ENCODE data around the gene MEOX1.

Gene MEOX1

DNA sequence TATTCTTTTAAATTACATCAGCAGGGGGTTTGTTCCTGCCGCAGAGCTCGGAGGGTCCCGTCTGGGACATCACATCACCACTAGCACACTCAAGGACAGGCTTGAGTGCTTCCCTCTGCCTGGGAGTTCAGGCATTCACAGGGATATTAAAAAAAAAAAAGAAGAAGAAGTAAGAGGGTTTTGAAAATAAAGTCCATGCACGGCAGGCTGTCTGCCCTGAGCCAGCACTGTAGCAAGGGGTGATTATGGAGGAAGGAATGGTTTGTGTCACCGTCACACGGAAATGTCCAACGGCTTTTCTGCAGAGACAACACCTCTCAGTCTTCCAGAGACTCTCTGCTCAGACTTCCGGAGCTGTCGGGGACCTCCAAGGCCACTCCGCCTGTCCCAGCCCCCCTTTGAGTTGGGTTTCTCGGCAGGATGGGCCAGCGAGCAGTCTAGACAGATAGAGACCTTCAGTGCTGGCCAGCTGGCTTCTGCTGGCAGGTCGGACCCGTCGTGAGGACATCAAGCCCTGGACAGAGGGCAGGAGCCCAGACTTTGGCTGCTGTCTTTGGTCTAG is 33.6 kb downstream of the MEOX1 start:
- DNase-seq (ENCODE audit: low read depth, low spot score), result no peak
- H3K4me3 ChIP-seq (ENCODE audit: low read length), result no peak overlapping the region

DNA sequence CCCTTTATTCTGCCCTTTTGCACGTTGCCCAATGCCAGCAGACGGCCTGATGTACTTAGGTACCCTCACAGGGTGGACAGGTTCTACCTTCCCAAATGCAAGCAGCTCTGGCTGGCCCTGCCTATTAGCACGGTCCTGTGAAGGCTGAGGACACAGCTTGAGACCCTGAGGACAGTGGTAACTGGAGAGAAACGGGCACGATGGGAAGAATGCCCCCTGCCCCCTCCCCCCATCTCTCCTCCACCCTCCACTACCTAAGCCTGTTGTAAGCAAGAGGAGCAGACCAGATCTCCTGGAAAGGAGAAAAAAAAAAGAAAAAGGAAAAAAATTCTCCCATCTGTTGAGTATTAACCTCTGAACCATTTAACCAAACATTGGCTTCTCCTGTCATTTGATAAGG is 34.1 kb downstream of the MEOX1 start:
- no peak overlapping the region for H3K4me3 ChIP-seq (ENCODE audit: low read length)
- no peak for DNase-seq (ENCODE audit: low read depth, low spot score)

DNA sequence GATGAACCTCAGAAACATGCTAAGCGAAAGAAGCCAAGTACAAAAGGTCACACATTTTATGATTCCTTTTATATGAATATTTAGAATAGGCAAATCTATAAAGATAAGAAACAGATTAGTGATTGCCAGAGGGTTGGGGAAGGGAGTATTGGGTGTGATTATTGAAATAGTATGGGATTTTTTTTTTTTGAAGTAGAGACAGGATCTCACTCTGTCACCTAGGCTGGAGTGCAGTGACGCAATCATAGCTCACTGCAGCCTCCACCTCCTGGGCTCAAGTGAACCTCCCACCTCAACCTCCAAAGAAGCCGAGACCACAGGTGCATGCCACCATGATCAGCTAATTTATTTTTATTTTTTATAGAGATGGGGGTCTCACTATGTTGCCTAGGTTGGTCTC is 35.7 kb downstream of the MEOX1 start:
- DNase-seq (ENCODE audit: low read depth, low spot score), result no peak
- H3K4me3 ChIP-seq (ENCODE audit: low read length), result no peak overlapping the region

DNA sequence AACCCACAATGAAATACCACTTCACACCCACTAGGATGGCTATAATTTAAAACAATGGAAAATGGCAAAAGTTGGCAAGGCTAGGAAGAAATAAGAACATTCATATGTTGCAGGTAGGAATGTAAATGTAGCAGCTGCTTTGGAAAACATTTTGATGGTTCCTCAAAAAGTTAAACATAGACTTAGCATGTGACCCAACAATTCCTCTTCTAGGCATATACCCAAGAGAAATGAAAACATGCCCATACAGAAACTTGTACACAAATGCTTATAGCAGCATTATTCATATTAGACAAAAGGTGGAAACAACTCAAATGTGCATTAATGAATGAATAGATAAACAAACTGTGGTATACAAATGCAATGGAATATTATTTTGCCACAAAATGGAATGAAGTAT is 36.1 kb downstream of the MEOX1 start:
- H3K4me3 ChIP-seq (ENCODE audit: low read length), result no peak overlapping the region
- no peak for DNase-seq (ENCODE audit: low read depth, low spot score)

DNA sequence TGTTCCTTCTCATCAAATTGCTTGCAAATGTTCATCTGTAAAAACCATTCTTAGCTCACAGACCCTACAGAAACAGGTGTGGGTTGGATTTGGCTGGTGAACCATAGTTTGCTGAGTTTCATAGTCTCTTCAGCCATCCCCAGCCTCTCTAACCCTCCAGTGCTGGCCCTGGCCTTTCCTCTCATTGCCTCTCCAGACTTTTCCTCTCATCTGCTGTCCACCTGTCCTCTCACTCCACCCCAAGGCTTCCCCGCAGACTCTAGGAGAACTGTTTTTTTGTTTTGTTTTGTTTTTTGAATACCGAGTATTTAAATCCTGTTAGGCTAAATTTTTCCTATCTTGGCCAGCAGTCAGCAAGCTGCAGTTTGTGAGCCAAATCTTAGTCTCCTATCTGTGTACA is 41.1 kb downstream of the MEOX1 start:
- no peak overlapping the region for H3K4me3 ChIP-seq (ENCODE audit: low read length)
- no peak for DNase-seq (ENCODE audit: low read depth, low spot score)

DNA sequence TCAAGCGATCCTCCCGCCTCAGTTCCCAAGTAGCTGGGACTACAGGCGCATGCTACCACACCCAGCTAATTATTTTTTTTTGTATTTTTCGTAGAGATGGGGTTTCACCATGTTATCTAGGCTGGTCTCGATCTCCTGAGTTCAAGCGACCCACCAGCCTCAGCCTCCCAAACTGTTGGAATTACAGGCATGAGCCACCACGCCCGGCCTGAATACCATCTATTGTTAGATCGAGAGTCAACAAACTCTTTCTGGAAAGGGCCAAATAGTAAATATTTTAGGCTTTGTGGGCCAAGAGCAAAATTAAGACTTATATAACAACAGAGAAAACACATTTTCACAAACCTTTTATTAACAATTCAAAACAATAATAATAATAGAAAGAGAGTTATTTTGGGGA is 41.6 kb downstream of the MEOX1 start:
- DNase-seq (ENCODE audit: low read depth, low spot score), result no peak
- no peak overlapping the region for H3K4me3 ChIP-seq (ENCODE audit: low read length)

DNA sequence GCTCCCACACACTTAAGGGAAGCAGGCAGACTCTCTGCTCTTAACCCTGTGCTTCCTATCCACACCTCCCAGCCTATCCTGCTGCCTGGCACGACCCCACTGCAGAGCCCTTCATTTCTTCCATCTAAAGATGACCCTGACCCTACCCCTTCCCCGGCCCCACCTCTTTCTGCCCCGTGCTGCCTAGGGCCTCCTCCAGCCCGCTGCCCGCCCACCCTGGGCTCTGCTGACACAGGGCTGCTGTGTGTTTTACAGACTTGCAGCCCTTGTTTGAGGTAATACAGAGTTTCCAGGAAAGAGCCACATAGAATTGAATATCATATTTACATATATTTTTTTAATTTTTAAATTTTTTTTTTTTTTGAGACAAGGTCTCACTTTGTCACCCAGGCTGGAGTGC is 42.0 kb downstream of the MEOX1 start:
- no peak overlapping the region for H3K4me3 ChIP-seq (ENCODE audit: low read length)
- DNase-seq (ENCODE audit: low read depth, low spot score), result no peak

DNA sequence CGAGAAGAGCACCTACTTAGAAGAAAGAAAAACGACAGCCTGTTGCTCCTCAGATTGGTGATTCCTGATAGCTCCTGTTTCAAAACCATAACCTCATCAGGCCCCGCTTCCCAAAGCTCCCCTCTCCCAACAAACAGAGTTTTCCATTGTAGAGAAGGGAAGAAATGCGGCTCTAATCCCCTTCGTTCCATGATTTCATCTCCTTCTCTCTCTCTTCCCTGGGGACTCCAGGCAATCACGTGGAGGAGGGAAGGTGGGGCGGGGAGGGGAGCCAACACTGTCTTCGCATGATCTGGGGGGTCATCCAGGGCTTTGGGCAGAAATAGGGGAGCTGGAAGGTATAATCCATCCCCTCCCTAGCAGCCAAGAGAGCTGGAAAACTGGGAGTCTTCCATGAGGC is 43.4 kb downstream of the MEOX1 start:
- no peak overlapping the region for H3K4me3 ChIP-seq (ENCODE audit: low read length)
- no peak for DNase-seq (ENCODE audit: low read depth, low spot score)

DNA sequence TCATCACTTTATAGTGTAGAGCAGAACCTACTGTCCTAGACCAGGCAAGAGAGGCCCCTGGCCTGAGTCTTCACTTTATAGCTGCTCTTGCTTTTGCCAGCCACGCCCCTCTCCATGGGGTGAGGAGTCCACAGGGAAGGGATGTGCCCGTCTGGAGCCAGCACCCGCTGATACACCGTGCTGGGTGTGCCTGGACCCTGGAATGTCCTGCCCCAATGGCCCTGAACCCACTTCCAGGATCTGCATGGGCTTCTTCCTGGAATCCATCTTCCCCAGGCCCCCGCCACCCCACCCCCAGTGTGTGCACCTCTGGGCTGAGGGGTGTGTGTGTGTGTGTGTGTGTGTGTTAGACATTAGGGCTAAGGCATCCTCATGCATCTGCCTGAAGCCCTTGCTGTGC is 44.9 kb downstream of the MEOX1 start:
- H3K4me3 ChIP-seq (ENCODE audit: low read length), result no peak overlapping the region
- DNase-seq (ENCODE audit: low read depth, low spot score), result no peak

DNA sequence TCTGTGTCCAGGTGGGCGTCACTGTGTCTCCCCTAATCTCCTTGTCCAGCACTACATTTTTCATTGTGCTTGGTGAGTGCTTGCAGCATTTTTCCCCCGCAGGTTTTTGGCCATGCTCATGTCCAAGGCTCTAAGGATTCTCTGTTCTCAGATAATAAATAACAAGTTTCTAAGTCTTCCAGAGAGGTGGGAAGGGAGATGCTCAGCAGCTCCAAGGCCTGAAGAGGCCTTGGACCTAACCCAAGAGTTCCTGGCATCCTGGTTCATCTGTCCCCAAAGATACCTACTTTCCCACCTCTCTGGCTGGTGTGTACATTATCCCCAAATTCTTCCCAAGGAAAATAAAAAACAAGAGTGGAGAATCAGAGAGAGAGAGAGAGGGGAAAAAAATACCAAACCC is 45.3 kb downstream of the MEOX1 start:
- H3K4me3 ChIP-seq (ENCODE audit: low read length), result no peak overlapping the region
- DNase-seq (ENCODE audit: low read depth, low spot score), result no peak

DNA sequence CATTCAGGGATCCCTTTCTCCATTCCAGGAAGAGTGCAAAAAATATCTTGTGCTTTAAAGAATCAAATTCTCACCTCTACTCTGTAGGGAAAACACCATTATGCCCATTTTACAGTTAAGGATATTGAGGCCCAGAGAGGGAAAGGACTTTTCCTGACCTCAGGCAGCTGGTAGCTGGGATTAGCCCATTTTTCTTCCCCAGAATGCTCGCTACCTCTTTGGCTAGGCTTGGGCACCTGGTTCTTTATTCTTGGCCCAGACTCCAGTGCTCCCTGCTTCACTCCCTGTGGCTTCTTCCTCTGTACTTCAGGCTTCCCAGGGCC is 45.7 kb downstream of the MEOX1 start:
- no peak for DNase-seq (ENCODE audit: low read depth, low spot score)
- no peak overlapping the region for H3K4me3 ChIP-seq (ENCODE audit: low read length)

DNA sequence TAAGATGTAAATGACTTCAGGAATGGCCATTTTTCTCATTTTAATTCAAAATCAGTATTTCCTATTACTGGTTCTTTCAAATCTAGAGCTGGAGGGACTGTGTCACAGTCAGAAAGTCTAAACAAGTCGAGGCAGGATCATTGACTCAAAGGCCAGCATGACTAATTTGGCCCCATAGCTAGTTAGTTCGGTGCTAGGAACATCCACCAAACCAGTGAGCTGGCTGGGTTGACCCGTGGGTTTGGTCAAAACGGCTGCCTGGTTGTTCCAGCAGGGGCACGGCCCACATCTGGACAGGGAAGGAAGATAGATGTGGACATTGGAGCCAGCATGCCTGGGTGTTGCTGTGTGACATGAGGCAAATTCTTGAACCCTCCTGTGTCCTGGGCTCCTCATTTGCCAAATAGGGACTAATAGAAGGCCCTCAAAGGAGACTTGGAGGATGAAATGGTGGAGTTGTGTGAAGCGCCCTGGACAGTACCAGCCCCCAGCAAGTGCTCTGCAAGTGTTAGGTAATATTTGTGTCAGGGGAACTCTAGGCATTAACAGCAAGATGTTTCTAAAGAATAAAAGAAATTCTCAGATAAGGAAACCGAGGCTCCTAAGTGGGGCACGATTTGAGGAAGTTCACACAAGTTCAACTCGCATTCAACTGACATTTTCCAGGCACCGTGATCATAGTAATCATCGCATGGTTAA is 46.2 kb downstream of the MEOX1 start:
- no peak for DNase-seq (ENCODE audit: low read depth, low spot score)
- no peak overlapping the region for H3K4me3 ChIP-seq (ENCODE audit: low read length)

DNA sequence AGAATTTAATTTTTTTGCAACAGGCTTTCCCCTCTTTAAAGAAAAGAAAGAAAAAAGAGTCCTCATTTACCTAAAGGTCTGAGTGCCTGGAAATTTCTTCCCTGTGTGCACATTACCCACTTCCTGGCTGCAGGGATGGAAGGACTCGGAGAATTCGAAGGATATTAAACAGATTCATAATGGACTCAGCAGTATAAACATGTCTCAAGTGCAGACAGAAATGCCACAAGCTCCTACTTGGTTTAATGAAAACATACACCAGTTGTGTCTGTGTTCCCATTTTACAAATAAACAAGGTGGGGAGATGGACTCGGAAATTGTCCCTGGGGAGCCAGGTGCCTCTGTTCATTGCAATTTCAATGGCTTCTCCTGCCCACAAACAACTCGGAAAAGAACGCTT is 47.2 kb downstream of the MEOX1 start:
- DNase-seq (ENCODE audit: low read depth, low spot score), result no peak
- H3K4me3 ChIP-seq (ENCODE audit: low read length), result no peak overlapping the region

DNA sequence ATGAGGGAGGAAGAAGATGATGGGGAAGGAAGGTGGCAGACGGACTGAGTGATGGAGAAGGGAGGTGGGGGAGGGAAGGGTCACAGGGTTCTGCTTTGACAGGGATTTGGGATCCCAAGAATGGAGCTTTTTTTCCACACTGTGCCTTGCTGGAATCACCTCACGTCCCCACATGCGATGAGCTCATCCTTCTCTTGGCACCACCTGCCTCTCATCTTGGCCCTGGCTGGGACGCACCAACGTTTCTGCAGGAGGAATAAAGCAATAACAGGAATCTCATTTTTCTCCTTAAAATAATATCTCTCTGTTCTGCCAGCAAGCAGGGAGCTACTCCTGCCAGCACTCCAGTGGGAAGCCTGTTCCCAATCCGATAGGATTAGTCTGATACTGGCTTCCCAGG is 47.8 kb downstream of the MEOX1 start:
- H3K4me3 ChIP-seq (ENCODE audit: low read length), result no peak overlapping the region
- DNase-seq (ENCODE audit: low read depth, low spot score), result no peak

DNA sequence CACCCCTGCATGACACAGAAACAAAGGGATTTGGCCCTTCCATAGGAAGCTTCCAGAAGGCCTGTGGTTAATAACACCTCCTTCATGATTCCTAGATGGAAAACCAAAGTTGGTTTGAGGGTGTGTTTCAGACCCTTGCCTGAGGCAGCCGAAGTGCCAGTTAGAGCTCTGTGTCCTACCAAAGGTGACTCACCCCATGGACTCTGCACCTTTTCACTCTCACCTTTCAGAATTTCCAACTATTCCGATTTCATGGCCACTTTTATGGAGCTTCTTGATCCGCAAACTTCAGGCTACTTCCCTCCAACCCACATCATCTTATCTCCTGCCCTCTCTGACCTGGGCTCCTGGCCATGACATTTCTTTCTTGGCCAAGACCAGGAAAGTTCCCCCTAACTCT is 49.2 kb downstream of the MEOX1 start:
- no peak for DNase-seq (ENCODE audit: low read depth, low spot score)
- no peak overlapping the region for H3K4me3 ChIP-seq (ENCODE audit: low read length)

DNA sequence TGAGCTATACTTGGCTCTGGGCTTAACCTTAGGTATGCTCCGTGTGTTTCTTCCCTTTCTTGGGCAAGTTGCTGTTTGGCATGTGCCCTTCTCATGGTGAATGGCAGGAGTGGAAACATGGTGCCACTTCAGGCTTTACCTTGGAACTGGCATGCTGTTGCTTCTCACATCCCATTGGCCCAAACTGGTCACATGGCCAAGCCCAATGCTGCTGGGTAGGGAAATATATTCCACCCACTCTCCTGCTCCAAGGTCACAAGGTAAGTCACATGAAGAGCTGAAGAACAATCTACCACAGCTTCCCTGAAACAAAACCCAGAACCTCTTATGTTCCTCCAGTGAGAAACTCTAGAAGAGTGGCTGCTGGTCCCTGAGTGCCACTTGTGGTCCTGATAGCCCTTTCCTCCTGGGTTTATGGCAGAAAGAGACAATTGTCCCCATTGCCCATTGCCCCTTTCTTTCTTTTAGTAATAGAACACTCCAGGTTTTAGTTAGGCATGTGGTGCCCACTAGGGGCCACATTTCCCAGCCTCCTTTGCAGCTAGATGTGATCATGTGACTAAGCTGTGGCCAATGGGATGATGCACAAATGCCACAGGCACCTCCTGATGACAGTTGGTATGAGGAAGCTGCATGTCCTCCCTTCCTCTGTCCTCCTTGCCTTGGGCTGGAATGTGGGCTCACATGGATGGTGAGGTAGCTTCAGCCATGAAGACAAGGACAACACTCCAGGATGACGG is 50.3 kb downstream of the MEOX1 start:
- no peak overlapping the region for H3K4me3 ChIP-seq (ENCODE audit: low read length)
- no peak for DNase-seq (ENCODE audit: low read depth, low spot score)

DNA sequence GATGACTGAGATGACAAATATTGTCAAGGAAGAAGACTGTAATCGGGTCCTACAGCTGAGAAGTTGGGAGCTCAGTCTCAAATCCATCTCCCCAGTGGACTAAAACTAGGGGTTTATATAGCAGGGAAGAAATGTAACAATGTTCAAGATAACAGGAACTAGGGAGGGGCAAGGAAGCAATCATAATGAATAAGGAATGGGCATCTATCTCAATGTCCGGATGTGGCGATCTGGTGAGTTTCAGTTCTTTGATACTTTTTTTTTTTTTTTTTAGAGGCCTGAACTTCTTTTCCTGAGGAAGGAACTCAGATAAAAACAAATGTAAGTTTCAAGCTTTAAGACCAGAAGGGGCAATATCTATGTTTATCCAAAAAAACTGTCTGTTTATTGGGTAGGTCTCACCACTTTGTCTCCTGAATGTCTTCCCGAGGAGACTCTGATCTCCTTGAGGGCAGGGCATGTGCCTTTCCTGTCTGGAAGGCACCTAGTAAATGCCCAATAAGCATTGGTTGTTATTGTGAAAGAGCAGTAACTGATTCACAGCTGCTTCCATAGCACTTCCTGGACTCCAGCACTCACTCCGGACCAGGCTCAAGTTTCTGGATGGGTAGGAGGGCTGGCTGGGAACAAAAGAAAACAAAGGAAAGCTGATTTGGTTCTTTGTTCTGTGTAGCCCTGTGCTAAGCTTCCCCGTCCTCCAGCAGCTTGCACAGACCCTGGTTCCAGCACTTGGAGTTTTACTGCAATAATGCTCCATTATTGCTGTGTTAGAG is 51.9 kb downstream of the MEOX1 start:
- DNase-seq (ENCODE audit: low read depth, low spot score), result no peak
- no peak overlapping the region for H3K4me3 ChIP-seq (ENCODE audit: low read length)

DNA sequence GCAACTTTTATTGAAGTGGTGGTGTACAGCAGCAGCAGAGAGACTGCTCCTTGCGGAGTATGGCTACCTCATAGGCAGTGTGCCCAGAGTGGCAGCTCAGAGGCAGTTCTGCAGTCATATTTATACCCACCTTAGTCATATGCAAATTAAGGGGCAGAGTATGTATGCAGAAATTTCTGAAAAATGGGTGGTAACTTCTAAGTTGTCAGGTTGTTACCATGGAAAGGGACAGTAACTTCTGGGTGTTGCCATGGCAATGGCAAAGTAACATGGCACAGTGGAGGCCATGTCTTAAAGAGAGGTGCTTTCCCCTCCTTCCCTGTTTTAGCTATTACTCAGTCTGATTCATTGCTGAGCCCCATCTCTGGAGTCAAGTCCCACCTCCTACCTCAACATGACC is 53.4 kb downstream of the MEOX1 start:
- no peak overlapping the region for H3K4me3 ChIP-seq (ENCODE audit: low read length)
- DNase-seq (ENCODE audit: low read depth, low spot score), result no peak

DNA sequence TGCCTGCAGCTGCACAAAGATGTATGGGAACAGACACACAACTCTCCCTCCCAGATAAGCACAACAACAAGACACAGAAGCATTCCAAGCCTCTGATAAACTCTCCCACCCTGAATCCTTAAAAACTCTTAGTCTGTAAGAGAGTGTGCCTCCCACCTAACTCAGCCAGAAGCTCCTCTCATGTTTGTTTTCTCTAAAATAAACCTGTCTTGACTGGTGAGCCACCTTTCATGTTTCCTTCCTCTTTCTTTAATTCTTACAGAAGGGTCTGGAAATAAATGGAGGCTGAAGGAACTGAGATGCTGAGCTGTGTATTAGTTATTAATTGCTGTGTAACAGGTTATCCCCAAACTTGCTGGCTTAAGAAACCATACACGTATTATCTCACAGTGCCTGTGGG is 57.2 kb downstream of the MEOX1 start:
- DNase-seq (ENCODE audit: low read depth, low spot score), result no peak
- H3K4me3 ChIP-seq (ENCODE audit: low read length), result no peak overlapping the region

DNA sequence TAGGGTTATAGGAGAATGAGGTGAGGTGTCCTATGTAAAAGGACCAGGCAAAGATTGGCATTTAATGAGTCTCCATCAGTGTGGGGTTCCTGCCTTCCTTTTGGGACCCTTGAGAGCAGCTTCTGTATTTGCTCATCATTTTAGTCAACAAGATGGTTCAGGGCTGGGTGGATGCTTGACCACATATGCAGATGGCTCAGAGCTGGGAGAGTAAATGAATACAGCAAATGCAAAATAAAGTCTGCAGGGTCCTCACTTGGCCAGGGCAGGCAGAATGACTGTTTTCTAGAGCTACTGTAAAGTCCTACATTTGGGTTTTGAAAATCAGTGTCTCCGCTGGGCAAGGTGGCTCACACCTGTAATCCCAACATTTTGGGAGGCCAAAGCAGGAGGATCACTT is 58.4 kb downstream of the MEOX1 start:
- no peak for DNase-seq (ENCODE audit: low read depth, low spot score)
- no peak overlapping the region for H3K4me3 ChIP-seq (ENCODE audit: low read length)
